GM19397 (cell line): Measurements from ENCODE around the gene POMGNT2.

Experiments used
- ATAC-seq: cut with Tn5 transposase; IDR thresholded peaks from one replicate; pipeline ENCODE4 v1.9.1; 2021; ENCODE audit warnings: mild to moderate bottlenecking, moderate library complexity; ENCODE audit not compliant: unreplicated experiment

The POMGNT2 gene

DNA sequence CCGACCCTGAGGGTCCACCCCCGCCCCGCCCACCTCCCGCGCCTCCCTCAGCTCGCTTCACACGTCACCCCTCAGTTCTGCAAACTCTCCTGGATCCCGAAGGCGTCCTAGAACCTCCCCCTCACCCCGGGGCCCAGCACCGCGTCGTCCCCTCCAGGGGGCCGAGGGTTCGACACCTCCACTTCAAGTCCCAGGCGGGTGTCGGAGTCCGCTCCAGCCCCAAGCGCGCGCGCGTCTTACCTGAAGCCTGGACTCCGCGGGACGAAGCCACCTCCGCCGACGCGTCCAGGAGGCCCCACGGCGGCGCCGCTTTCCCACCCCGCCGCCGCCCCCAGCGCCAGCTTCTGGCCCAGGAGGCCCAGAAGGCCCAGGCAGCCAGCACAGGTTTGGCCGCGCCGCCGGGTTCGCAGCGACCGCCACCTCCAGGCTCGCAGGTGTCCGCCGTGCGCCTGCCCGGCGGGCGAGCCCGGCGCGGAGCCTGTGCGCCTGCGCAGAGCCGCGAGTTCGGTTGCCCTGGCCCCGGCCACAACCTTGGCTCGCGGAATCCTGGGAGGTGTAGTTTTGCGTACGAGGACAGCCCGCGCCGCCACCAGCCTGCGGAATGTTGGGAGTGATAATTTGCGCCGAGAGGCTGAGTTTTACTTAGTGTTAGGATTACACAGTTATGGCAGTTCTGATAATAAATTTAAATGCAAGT is at the start of gene POMGNT2:
Gene POMGNT2 (minus strand): TSS at position 484 of the 697 bp plus-strand sequence. CDS start 24,648 bp downstream, outside the sequence.
- peak; percentile 97 for ATAC-seq

DNA sequence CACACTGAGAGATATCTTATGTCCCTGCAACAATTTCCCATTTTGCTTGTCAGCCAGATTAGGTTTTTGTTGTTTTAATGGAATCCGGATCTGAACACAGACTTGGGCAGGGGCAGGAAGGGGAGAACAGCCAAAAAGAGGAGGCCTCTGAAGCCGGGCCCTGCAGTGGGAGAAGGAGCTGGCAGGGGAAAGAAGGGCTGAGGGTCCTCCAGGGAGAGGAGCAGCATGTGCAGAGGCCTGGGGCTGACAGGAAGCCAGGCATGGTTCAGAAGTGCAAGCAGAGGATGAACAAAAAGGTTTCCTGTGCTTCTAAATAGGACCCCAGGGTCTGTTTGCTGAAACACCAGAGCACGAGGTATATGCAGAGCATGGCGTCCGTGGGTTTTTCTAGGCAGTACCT is 49.1 kb upstream of the POMGNT2 start:
- ATAC-seq: no peak

DNA sequence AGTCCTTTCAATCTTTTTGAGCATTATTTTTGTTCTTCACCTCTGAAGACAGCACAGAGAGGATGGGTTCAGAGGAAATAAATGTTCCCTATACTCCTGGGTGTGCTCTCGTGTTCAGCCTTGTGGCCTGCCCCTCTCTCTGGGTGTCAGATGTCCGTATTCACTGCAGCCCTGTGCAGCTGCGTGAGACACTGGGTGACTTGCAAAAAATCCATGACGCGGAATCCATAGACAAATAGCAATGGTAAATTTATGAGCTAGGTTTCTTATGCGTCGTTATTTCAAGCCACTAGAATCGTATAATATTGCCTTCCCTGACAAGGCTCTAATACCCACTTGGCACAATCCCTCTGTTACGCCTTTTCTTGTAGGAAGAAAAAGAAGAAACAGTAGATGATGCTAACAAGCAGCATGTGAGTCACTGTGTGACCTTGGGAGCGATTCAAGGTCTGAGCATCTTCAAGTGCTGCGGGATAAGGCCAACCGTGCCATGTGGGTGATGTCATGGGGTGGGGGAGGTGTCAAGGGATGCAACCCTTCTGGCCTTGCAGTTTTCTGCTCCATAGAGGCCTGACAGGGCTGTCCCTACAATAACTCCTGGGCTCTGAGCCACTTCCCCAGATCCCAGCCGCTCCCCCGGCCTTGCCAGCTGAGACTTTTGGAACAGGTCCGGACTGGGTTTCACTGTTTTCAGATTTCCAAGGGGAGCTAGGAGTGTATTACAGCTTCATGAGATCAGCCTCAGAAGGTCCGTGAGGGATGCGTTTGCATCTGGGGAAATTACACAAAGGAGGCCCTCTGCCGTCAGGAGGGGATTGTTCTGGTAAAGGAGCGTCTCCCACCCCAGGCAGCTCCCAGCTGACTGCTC is 47.6 kb upstream of the POMGNT2 start:
- no peak for ATAC-seq

DNA sequence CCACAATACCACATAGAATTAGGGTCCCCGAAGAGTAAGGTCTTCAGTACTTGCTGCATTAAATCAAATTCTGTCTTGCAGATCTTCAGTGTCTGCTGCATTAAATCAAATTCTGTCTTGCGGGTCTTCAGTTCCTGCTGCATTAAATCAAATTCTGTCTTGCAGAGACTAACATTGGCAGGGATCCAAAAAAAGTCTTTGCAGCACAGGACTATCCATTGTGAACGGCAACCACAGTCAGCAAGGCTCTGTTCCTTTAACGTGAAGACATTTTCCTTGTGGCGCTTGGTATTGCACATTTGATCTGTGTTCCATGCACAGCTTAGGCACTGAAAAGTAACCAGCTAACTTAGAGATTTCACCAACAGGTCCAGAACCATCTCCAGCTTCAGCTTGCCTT is 46.8 kb upstream of the POMGNT2 start:
- ATAC-seq: no peak

DNA sequence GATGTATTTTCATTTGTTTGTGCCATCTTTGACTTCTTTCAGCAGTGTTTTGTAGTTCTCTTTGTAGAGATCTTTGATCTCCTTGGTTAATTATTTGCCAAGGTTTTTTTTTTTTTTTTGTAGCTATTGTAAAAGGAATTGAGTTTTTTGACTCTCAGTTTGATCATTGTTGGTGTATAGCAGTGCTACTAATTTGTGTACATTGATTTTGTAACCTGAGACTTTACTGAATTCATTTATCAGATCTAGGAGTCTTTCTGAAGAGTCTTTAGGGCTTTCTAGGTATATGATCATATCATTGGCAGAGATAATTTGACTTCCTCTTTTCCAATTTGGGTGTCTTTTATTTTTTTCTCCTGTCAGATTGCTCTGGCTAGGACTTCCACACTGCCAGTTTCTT is 42.2 kb upstream of the POMGNT2 start:
- no peak for ATAC-seq

DNA sequence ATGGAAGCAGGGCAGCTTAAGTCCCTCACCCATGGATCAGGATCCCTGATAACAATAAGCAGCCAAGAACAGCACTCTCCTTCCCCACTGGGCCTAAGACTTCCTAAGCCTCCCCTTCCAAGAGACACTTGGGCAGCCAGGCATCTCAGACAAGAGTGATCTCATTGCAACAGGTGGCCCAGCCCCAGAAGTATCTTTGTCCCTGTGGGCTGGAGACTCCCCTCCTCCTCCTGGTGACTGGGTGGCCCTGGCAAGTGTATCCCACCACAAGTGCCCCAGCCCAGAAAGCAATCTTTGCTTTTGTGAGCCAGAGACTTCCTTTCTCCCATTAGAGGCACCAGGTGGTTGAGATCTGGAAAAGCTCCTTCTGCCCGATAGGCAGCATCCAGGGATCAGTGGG is 40.7 kb upstream of the POMGNT2 start:
- ATAC-seq: no peak

DNA sequence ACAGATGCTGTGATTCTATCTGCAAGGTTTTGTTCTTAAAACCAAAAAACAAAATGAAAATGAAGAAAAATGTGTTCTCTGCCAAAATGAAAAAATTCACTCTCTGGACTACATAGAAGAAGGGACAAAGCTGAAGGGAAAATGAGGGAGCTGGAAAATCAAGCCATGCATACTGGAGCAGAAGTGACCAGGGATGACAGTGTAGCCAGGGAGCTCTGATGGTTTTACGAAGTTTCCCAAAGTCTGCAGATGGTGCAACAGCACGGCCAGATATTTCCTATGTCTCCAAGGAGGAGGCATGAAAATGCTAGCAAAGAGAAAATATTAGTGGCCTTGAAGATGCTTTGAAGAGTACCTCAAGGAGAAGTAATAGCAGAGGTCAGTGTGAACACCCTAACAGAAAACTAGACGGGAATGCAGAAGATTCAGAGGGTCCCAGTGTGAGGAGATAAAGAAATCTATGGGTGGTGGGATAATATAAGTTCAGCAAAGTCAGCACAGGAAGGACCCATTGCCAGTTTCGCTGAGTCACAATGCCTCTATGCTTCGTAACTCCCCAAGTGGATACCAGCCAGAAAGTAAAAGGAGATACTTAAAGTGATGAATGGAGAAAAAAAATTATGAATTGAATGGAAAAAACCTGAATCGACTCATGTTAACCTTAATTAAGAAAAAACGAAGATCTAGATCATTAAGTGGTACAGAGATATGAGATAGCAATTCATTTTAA is 39.0 kb upstream of the POMGNT2 start:
- ATAC-seq: no peak

DNA sequence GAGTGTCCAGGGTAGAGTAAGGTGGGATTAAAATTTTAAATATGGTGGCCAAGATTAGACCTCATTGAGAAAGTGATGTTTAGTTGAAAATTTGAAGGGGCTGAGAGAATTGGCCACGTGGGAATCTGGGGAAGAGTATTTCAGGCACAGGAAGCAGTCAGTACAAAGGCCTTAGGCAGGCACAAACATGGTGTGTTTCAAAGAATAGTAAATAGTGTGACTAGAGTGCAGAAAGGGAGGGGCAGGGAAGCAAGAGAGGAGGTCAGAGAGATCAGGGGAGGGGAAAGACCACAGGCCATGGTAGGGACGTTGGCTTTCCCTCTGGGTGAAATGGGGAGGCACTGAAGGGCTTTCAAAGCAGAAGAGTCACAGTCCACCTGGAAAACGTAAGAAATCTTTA is 36.6 kb upstream of the POMGNT2 start:
- ATAC-seq: no peak

DNA sequence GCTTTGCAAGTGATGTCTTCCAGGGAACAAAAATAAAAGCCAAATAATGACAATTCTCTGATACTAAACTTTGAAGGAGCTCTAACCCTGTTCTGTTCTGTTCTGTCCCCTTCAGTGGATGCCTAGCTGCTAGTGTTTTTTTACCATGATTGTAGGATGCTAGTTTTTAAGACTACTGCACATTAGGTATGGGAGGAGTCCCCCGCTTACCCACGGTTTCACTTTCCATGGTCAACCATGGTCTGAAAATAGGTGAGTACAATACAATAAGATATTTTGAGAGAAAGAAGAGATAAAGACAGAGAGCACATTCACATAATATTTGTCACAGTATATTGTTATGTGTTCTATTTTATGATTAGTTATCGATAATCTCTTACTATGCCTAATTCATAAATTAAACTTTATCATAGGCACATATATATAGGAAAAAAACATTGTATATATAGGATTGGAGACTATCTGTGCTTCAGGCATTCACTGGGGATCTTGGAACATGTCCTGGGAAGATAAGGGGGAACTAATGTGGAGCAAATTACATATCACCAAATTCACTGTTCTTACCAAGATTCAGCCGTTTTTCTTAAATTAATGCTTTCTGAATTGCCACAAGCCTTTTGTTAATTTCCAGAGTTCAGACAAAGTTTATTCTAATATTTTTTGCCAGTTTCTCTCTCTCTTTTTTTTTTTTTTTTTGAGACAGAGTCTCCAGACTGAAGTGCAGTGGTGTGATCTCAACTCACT is 32.8 kb upstream of the POMGNT2 start:
- no peak for ATAC-seq

DNA sequence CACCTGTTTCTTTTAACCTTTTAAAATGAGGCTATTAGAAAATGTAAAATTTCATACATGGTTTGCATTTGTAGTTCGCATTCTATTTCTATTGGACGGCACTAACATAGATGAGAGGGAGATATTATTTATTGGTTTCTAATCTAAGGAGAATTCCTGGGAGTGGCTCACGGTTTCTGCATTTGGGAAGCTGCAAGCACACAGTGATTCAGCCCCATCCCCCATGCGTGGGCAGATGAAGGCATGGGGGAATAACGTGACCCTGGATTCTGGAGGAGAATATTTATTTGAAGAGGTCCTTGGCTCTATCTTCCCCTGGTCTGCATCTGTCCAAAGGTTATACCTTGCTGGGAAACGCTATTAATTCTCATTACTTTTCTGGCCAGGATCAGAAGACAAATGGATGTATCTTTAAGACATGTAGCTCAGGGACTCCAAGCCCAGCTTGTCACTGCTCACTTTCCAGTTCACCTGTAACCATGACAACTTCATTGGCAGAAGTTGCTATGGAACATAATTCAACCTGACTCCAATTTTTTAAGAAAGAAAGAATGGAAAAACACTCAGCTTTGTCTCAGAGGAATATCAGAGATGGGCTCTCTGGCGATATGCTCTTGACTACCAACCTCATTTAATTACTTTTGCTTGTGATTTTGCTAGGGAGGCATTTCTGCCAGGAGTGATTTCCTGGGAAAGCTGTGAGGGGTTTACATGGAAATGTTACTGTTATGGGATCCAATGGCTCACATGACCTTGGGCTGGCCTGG is 27.2 kb upstream of the POMGNT2 start:
- no peak for ATAC-seq

DNA sequence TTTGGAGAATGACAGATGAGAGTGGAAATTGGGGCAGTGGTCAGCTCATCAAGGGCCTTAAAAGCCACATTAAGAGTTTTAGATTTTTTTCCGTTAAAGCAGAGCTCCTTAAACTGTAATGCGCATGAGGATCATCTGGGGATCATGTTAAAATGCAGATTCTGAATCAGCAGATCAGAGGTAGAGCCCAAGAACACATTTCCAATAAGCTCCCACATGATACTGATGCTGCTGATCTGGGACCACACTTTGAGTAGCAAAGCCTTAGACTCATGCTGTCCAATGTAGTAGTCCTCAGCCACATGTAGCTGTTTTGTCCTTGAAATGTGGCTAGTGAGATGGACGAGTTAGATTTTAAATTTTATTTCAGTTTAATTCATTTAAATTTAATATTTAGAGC is 26.3 kb upstream of the POMGNT2 start:
- no peak for ATAC-seq

DNA sequence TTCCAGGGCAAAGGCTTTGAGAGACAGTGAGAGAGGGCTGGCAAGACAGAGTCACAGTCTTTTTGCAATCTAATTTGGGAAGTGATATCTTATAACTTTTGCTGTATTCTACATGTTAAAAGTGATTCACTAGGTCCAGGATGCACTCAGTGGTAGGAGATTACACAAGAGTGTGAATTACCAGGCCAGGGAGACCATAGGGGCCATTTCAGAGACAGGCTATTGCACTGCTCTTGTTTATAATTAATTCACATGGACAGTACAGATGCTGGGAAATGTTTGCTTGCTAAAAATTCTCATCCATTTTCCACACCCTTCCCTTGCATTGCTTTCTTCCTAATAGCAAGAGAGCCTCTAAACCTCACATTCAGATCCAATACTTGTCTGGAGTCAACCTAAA is 22.6 kb upstream of the POMGNT2 start:
- no peak for ATAC-seq

DNA sequence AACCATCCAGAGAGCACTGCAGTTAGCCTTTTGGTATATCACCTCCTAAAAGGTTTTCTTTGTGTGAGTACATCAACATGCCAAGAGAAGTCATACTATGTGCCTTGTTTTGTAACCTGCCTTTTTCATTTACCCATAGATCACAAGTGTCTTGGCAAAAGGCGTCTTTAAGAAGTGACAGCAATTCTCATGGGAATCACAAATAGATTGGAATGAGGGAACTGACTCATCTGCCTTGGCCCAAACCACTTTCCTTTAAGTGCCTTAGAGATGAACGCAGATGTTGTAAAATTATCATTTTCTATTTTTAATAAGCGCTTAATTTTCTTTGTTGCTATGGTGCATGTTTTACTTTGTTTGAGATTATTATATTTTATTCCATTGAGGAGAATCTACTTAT is 20.7 kb upstream of the POMGNT2 start:
- ATAC-seq: no peak

DNA sequence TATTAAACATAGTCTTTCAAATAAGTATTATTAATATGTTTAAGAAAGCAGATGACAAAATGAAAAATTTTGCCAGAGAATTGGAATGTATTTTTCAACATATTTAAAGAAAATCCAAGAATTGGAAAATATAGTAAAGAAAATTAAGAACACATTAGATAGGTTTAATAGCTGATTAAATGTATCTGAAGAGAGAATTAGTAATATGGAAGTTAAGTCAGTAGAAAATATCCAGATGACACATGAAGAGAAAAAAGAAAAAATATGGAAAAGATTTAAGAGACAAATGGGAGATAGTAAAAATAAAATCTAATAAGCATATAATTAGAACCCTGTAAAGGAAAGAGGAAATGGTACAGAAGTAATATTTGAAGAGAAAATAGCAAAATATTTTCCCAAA is 18.0 kb upstream of the POMGNT2 start:
- ATAC-seq: no peak

DNA sequence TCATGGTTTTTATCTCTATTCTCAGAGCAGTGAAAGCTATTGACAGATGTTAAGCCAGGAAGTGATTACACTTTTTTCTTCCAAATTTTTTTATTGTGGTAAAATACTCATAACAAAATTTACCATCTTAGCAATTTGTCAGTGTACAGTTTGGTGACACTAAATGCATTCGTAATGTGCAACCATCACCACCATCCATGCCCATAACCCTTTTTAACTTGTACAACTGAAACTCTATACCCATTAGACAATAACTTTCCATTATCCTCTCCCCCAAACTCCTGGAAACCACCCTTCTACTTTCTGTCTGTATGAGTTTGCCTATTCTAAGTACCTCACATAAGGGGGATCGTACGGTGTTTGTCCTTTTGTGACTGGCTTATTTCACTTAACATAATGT is 15.1 kb upstream of the POMGNT2 start:
- ATAC-seq: no peak

DNA sequence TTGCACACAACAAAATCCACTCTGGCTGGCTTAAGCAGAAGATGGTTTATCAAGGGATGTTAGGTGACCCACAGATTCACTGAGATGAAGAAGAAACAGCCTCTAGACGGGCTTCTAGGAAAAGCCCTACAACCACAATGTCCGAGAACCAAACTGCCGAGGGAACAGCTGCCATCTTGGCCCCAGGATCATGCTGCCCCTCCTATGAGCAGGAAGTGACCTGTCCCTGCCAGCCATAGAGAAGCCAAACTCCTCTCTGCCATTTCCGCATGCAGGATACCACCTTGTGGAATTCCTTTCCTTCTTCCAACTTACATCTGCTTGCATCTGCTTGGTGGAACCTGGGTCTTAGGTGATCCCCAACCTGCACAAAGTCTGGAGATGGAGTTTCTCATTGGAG is 11.4 kb upstream of the POMGNT2 start:
- ATAC-seq: no peak

DNA sequence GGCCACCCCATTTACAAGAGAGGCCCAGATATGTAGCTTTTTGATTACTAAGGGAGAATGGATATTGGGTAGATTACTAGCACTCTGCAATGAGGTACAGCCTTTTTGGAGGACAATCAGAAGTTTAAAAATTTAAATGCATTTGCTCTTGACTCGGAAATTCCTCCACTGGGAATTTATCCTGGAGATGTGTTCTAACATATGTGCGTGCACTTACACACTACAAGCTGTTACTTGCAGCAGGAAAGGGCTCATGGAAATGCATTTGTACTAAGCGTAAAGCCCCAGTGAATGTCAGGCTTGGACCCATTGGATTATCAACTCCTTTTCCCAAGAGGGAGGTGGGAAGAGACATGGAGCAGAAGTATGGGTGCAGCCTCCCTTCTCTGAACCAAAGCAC is 7.8 kb upstream of the POMGNT2 start:
- no peak for ATAC-seq

DNA sequence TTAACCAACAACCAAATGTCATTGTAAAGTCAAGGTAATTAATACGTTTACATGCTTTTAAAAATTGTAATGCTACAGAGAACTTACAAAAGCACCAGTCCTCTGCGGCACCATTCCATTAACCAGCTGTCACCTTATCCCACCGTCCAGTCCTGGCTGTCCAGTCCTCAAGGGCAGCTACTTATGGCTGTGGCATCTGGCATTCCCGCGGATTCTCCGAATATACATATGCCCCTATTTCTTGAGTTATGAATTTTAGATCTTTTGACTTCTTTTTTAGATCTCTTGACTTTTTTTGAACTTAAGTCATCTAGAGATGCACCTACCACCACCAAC is 382 bp upstream of the POMGNT2 start:
- no peak for ATAC-seq

DNA sequence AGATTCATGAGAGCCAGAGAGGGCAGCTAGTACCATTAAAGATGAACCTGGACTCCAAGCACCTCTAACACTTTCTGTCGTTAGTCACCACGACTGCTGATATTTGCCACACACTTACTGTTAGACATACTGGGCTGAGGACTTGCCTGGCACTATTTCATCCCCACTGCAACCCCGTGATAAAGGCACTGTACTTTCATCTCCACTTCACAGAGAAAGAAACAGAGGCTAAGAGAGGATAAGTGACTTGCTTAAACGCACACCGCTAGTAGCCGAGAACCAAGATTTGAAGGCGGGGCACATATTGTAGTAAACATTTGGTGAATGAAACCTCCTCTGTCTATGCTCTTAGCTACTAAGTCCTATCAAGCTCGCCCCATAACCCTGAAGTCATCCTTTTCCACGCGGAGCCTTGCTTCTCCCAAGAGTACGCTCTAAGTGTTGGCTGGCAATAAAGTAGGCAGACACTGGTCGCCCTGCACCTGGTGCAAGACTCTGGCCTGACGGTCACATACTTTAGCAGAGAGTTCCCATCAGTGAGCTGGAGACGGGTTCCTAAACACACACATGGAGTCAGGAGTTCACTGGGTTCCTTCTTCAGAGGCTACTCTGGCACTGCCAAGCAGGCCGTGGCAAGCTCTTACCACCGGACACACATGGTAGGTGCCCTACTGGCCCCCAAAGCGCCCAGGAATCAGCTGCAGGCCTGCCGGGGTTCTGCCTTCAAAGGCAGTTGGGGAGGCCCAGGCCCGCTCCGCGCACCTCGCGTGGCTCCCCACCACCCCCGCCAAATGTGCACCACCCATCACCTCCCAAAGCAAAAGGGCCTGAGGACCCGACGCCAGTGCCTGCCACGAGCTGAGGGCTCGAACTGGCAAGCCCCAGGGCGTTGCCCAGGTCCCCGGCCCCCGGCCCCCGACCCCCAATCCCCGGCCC is 951 bp downstream of the POMGNT2 start:
- ATAC-seq: no peak
